Small intestine (tissue), 16 donors: ENCODE measurements around the gene AAMDC. TPM values are rescaled to one million over a fixed set of nuclear protein-coding genes. Genes with fewer than 3 reads are reported as not detected.

Experiments
- DNase-seq, 2 donors: peaks; one replicate each; pipeline versions ENCODE4 v3.0.0 to v3.0.0-alpha.2; 2013
- FAIRE-seq: peaks from 2 replicates; lab custom pipeline; 2012; peaks lifted over from hg19 to GRCh38; lab: Jason Lieb, UNC
- H3K27ac ChIP-seq, 3 donors: one replicate each; pipeline ENCODE4 v1.5.1; 2013; ENCODE audit warnings: low read length in 2 of 3, mild to moderate bottlenecking in 2 of 3, control low read depth in 1 of 3, inconsistent platforms in 1 of 3, low read depth in 1 of 3, moderate library complexity in 1 of 3
- H3K27me3 ChIP-seq, 3 donors: one replicate each; pipeline ENCODE4 v1.6.1; 2013; ENCODE audit warnings: low read length in 3 of 3, inconsistent platforms in 1 of 3; ENCODE audit not compliant: control insufficient read depth in 3 of 3, insufficient read depth in 3 of 3
- H3K36me3 ChIP-seq, 3 donors: one replicate each; pipeline ENCODE4 v1.6.1; 2013; ENCODE audit warnings: low read length in 3 of 3, inconsistent platforms in 1 of 3, low read depth in 1 of 3, mild to moderate bottlenecking in 1 of 3, moderate library complexity in 1 of 3; ENCODE audit not compliant: control insufficient read depth in 3 of 3, insufficient read depth in 2 of 3
- H3K4me1 ChIP-seq, 3 donors: one replicate each; pipeline ENCODE4 v1.6.1; 2013; ENCODE audit warnings: low read length in 2 of 3, inconsistent platforms in 1 of 3, low read depth in 1 of 3, mild to moderate bottlenecking in 1 of 3, moderate library complexity in 1 of 3; ENCODE audit not compliant: control insufficient read depth in 3 of 3, insufficient read depth in 2 of 3
- H3K4me3 ChIP-seq, 3 donors: one replicate each; pipeline ENCODE4 v1.5.1; 2013; ENCODE audit warnings: low read length in 3 of 3, control low read depth in 1 of 3, inconsistent platforms in 1 of 3, low read depth in 1 of 3, mild to moderate bottlenecking in 1 of 3, moderate library complexity in 1 of 3
- H3K9me3 ChIP-seq, 2 donors: one replicate each; pipeline ENCODE4 v1.6.1; 2013; ENCODE audit warnings: low read depth in 1 of 2, low read length in 1 of 2; ENCODE audit not compliant: control insufficient read depth in 2 of 2, insufficient read depth in 1 of 2
- WGBS, 3 donors: extraction: QIAGEN DNeasy Blood & Tissue Kit; methylation state at CpG; one replicate each; pipeline ENCODE4 v1.1.7; 2013; 5-methylcytosine and 5-hydroxymethylcytosine counted together
- long read RNA-seq, 10 donors: transcript quantifications; one replicate each; lab custom pipeline, GENCODE V29; 2026
- polyA plus RNA-seq, 4 donors: library from polyadenylated mRNA; stranded (reverse) in 3 of 4; unstranded in 1 of 4; fragments of 200-250 nt in 3 of 4; fragments of 120-200 nt in 1 of 4; gene quantifications; one replicate each; pipeline versions ENCODE4 v1.2.1 to v1.2.3, GENCODE V29; 2013
- donor health status: healthy with polysubstance abuse.
- donor health status: control.
- donor health status: control.
- donor health status: Bipolar disorder and iron deficiency.
- donor health status: healthy.

Gene AAMDC
- 100 to 1,000 TPM in 1 of 4 donors, 10 to 100 TPM in 3; 29.5 to 106 (median 63.8) TPM for polyA plus RNA-seq
- long read RNA-seq, donor 1, transcript AAMDC-202 (4 exons, 531 nt): major isoform, 25 of 69 reads
- long read RNA-seq, donor 1, transcript AAMDC-206 (5 exons, 579 nt): minor isoform, 21 of 69 reads
- long read RNA-seq, donor 1, partial matches to known transcripts: 22 of 69 reads
- long read RNA-seq, donor 1, other reads (novel, unspliced or antisense): 0 of 69 reads
- long read RNA-seq, donor 2, transcript AAMDC-206 (5 exons, 579 nt): major isoform, 6 of 10 reads
- long read RNA-seq, donor 2, partial matches to known transcripts: 0 of 10 reads
- long read RNA-seq, donor 2, other reads (novel, unspliced or antisense): 0 of 10 reads
- long read RNA-seq, donor 3, transcript AAMDC-202 (4 exons, 531 nt): minor isoform, 11 of 41 reads
- long read RNA-seq, donor 3, transcript AAMDC-206 (5 exons, 579 nt): major isoform, 13 of 41 reads
- long read RNA-seq, donor 3, partial matches to known transcripts: 15 of 41 reads
- long read RNA-seq, donor 3, other reads (novel, unspliced or antisense): 0 of 41 reads
- long read RNA-seq, donor 4: 0 reads
- long read RNA-seq, donor 5, transcript AAMDC-202 (4 exons, 531 nt): major isoform, 5 of 7 reads
- long read RNA-seq, donor 5, partial matches to known transcripts: 0 of 7 reads
- long read RNA-seq, donor 5, other reads (novel, unspliced or antisense): 0 of 7 reads
- long read RNA-seq, donor 6, transcript AAMDC-206 (5 exons, 579 nt): major isoform, 12 of 30 reads
- long read RNA-seq, donor 6, transcript AAMDC-202 (4 exons, 531 nt): major isoform, 12 of 30 reads
- long read RNA-seq, donor 6, partial matches to known transcripts: 5 of 30 reads
- long read RNA-seq, donor 6, other reads (novel, unspliced or antisense): 0 of 30 reads
- long read RNA-seq, donor 7: 0 reads
- long read RNA-seq, donor 8, partial matches to known transcripts: 0 of 3 reads
- long read RNA-seq, donor 8, other reads (novel, unspliced or antisense): 0 of 3 reads
- long read RNA-seq, donor 9, transcript AAMDC-206 (5 exons, 579 nt): major isoform, 8 of 12 reads
- long read RNA-seq, donor 9, partial matches to known transcripts: 0 of 12 reads
- long read RNA-seq, donor 9, other reads (novel, unspliced or antisense): 0 of 12 reads
- long read RNA-seq, donor 10, transcript AAMDC-206 (5 exons, 579 nt): minor isoform, 16 of 46 reads
- long read RNA-seq, donor 10, transcript AAMDC-202 (4 exons, 531 nt): major isoform, 21 of 46 reads
- long read RNA-seq, donor 10, partial matches to known transcripts: 7 of 46 reads
- long read RNA-seq, donor 10, other reads (novel, unspliced or antisense): 0 of 46 reads

DNA sequence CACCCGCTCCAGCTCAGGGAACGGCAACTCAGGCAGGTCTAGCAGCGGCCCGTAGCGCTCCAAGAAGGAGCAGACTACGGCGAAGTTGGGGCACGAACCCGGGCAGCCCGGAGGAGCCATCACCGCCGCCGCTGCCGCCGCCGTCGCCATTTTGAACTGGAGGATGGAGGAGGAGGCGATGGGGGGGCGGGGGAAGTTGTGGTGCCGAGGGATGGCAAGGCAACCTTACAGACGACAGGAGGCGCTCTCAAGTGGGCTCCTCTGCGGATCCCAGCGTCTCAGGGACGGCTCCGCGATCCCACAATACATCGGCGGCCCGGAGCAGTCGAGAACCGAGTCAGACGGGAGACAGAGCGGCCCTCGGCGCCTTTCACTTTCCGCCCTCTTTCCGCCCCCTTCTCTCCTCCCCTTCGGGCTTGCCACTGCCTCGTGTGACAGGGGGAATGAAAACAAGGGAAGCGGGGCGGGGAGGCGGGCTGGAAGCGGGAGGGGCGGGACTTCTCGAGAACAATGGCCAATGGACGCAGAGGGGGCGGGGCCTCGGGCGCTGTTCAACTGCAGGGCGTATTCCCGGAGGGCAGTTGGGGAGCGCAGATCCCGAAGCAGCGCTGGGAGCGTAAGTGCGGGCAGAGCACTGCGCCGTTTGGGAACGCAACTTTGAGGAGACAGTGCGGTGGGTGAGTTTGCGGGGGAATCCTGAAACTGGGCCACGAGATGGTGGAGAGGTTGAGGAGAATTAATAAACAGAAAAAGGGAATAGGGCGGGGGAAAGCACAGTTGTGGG is at the start of gene AAMDC, which contains the start of gene RSF1:
AAMDC (plus strand) TSS at position 580 of the 784 bp plus-strand sequence. CDS start 21,353 bp downstream, outside the sequence.
RSF1 (minus strand) TSS at position 158 of the 784 bp plus-strand sequence; CDS start at position 150, 8 bp downstream.
- FAIRE-seq: no peak
- 0 to 1% (median 0%) methylated on average over 57 to 64 of the region's 64 CpGs for WGBS, 3 donors
- peak within 1 kb of the TSS; percentile 78 to 100 (median 96) for H3K4me3 ChIP-seq
- DNase-seq: peak; percentile 98 to 99
- H3K9me3 ChIP-seq: no peaks in the 10 kb centered on the region
- H3K27ac ChIP-seq: peak within 1 kb of the TSS; percentile 91 to 97 (median 93)
- no peaks in the 10 kb centered on the region for H3K27me3 ChIP-seq
- peaks cover 4 to 15% (median 4%) of the 10 kb centered on the region in 3 donors for H3K4me1 ChIP-seq
- H3K36me3 ChIP-seq: no peaks in the 10 kb centered on the region

DNA sequence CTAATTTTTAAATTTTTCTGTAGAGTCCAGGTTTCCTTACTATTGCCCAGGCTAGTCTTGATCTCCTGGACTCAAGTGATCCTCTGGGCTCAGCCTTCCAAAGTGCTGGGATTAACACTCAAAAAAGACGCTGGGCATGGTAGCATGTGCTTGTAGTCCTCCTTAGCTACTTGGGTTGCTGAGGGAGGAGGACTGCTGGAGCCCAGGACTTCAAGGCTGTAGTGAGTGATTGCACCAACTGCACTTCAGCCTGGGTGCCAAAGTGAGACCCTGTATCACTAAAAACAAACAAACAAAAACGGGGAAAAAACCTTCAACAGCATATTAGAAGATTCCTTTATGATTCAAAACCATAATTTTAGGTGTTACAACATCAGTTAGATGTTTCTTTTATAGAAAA is 45.0 kb upstream of the AAMDC start:
- Histone ChIP-seq H3K9me3 (no peaks in the 10 kb centered on the region), H3K4me1 (peaks cover 0 to 4% (median 2%) of the 10 kb centered on the region in 3 donors), H3K27me3 (no peaks in the 10 kb centered on the region), H3K27ac (no peak overlapping the region), H3K36me3 (peaks cover 0 to 10% (median 0%) of the 10 kb centered on the region in 3 donors), H3K4me3 (no peak overlapping the region)
- FAIRE-seq: no peak
- DNase-seq: no peak
- WGBS, 3 donors: 61 to 73% (median 72%) methylated on average over 2 of the region's 2 CpGs

DNA sequence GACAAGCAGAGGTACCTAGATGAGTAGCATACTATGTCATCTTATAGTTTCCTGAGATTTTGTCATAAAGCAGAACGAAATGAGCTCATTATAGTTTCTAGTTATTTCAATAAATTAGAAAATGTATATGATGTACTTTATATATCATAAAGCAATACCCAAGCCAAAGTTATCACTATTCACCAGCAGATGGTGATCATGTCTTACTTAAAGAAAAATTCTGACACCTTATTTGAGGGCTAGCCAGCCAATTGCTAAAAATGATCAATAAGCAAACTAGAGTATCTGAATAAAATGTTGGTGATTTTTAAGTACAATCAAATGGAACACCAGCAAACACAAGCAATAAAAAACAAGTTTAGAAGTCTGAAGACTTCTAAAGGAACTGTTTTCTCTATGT is 44.5 kb upstream of the AAMDC start:
- Histone ChIP-seq H3K27me3 (no peaks in the 10 kb centered on the region), H3K4me3 (no peak overlapping the region), H3K36me3 (peaks cover 0 to 10% (median 0%) of the 10 kb centered on the region in 3 donors), H3K4me1 (no peaks in the 10 kb centered on the region), H3K9me3 (no peaks in the 10 kb centered on the region), H3K27ac (no peak overlapping the region)
- no peak for FAIRE-seq
- 64 to 87% (median 73%) methylated on average over 1 of the region's 1 CpG for WGBS, 3 donors
- peak in 1 of 2 donors; percentile 33 for DNase-seq

DNA sequence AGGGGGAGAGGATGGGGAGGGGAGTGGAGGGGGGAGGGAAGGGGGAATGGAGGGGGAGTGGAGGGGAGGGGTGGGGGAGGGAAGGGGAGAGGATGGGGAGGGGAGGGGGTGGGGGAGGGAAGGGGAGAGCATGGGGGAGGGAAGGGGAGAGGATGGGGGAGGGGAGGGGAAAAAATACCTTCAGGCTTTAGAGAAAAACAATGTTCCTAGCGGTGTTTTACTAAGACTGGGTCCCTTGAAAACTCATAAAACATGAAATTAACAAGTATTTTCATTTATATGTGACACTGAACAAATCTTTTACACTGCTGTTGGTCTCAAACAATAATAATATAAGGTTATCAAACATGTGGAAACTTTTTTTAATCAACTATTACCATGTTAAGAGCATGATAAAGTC is 42.8 kb upstream of the AAMDC start:
- Histone ChIP-seq H3K27me3 (no peaks in the 10 kb centered on the region), H3K4me1 (no peaks in the 10 kb centered on the region), H3K27ac (no peak overlapping the region), H3K9me3 (no peaks in the 10 kb centered on the region), H3K36me3 (peaks cover 0 to 14% (median 0%) of the 10 kb centered on the region in 3 donors), H3K4me3 (no peak overlapping the region)
- DNase-seq: no peak
- FAIRE-seq: no peak
- 90 to 100% (median 100%) methylated on average over 1 of the region's 1 CpG for WGBS, 3 donors

DNA sequence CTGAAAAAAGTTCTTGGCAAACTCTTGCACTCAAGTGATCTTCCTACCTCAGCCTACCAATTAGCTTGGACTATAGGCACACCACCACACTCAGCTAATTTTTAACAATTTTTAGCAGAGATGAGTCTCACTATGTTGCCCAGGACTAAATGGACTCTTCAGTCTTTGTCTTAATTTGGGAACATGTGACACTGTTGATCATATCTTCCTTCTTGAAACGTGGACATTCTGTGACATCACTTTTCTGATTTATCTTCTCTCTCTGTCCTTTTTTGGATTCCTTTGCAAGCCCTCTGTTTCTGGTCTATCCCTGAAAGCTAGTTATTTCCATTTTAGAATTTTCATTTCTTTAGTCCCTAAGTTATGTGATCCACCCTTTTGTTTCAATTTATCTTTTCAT is 42.4 kb upstream of the AAMDC start:
- H3K36me3 ChIP-seq: peaks cover 0 to 14% (median 0%) of the 10 kb centered on the region in 3 donors
- no peak for DNase-seq
- 37 to 46% (median 38%) methylated on average over 1 of the region's 1 CpG for WGBS, 3 donors
- no peaks in the 10 kb centered on the region for H3K9me3 ChIP-seq
- no peaks in the 10 kb centered on the region for H3K27me3 ChIP-seq
- H3K4me3 ChIP-seq: no peak overlapping the region
- no peak overlapping the region for H3K27ac ChIP-seq
- FAIRE-seq: no peak
- no peaks in the 10 kb centered on the region for H3K4me1 ChIP-seq

DNA sequence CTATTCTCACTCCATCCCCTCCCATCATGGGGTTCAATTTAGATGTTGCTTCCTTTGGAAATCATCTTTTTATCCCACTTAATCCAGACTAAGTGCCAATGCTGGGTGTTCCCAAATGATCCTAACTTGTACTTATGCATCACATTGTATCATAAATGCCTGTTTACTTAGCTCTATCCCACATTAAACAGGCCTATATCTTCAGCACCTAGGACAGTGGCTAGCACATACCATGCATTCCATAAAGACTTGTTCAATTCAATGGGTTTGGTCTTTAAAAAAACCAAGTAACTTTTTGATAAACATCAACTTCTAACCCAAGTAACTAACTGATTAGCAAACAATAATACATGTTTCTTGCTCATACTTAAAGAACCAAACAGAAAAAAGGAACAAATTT is 41.0 kb upstream of the AAMDC start:
- no peak overlapping the region for H3K4me3 ChIP-seq
- no peaks in the 10 kb centered on the region for H3K4me1 ChIP-seq
- no peak overlapping the region for H3K27ac ChIP-seq
- DNase-seq: peak in 1 of 2 donors; percentile 20
- no peaks in the 10 kb centered on the region for H3K27me3 ChIP-seq
- H3K36me3 ChIP-seq: peaks cover 0 to 11% (median 0%) of the 10 kb centered on the region in 3 donors
- FAIRE-seq: no peak
- no peaks in the 10 kb centered on the region for H3K9me3 ChIP-seq

DNA sequence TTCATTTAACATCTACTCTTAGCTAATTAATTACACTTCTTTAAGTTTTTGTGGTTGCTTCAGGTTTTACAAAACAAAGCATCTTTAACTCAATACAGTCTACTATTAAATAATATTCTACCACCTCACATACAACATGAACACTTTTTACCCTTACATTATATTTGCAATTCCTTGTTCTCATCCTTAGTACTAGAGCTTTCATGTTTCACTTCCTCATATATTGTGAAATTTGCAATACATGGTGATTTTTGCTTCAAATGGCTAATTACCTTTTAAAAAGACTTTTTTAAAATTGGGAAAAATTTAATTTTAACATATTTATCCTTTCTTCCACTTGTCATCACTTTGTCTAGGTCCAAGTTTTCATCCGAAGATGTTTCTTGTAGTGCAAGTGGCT is 37.9 kb upstream of the AAMDC start:
- H3K27ac ChIP-seq: no peak overlapping the region
- H3K9me3 ChIP-seq: no peaks in the 10 kb centered on the region
- H3K4me3 ChIP-seq: no peak overlapping the region
- H3K36me3 ChIP-seq: peaks cover 0 to 5% (median 0%) of the 10 kb centered on the region in 3 donors
- no peaks in the 10 kb centered on the region for H3K27me3 ChIP-seq
- H3K4me1 ChIP-seq: no peaks in the 10 kb centered on the region
- DNase-seq: no peak
- FAIRE-seq: peak; percentile 71
- WGBS, 3 donors: 92 to 100% (median 94%) methylated on average over 1 of the region's 1 CpG
